HFFc6 (cell line): Measurements from ENCODE around the gene MCU. TPM values are rescaled to one million over a fixed set of nuclear protein-coding genes. Genes with fewer than 3 reads are reported as not detected.

ENCODE experiments used
- DNase-seq: peaks from one replicate; pipeline ENCODE4 v3.0.0-alpha.2; 2018
- H3K27ac Mint-ChIP-seq: 2 replicates; pipeline ENCODE4 v1.8.0; 2020; ENCODE audit warnings: mild to moderate bottlenecking, mixed read lengths
- H3K27me3 Mint-ChIP-seq: 2 replicates; pipeline ENCODE4 v1.8.0; 2021; ENCODE audit warnings: mild to moderate bottlenecking, moderate library complexity, mixed read lengths; ENCODE audit not compliant: insufficient read depth
- H3K36me3 Mint-ChIP-seq: 2 replicates; pipeline ENCODE4 v1.8.0; 2021; ENCODE audit warnings: low read depth, mixed read lengths
- H3K4me1 Mint-ChIP-seq: 2 replicates; pipeline ENCODE4 v1.8.0; 2020; ENCODE audit warnings: low read depth, mixed read lengths
- H3K4me3 Mint-ChIP-seq: 2 replicates; pipeline ENCODE4 v1.8.0; 2020; ENCODE audit warnings: mild to moderate bottlenecking, moderate library complexity, mixed read lengths
- H3K9me3 Mint-ChIP-seq: 2 replicates; pipeline ENCODE4 v1.8.0; 2020; ENCODE audit warnings: mild to moderate bottlenecking, mixed read lengths
- total RNA-seq, 6 experiments: library from RNA; stranded (reverse); fragmentation: NEBNext Ultra II Directional; extraction: Animal tissue kit (Norgen Biotek cat#: 25700); gene quantifications; 2 replicates in 1 of 6; 3 replicates in 5 of 6; pipeline ENCODE4 v1.2.3, GENCODE V29; 2021
- TF ChIP-seq, protein P1 (sequence below): fragments of 200-600 bp; sonication (generic); IDR thresholded peaks from 2 replicates; pipeline ENCODE4 v1.5.0; 2021; ENCODE audit warnings: antibody characterized with exemption, mild to moderate bottlenecking

MCU gene
- total RNA-seq, 6 experiments from 2014 or later = 28.3 to 36.2 (median 32.3) TPM

DNA sequence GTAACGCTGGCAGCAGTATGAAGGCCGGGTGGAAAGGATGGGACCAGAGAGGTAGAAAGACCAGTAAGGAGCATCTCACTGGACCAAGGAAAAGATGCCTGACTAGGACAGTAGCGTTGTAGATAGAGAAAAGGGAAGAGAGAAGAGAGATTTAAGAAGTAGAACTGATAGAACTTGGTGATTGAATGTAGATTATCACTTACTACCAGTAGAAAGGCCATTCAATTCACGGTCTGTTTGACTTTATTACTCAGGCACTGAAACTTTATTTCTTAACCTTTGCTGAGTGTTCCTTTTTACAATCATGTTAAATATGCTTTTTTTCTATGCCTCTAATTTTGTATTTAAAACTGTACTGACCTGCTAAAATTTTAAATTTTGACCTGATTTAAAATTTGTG is 12.2 kb downstream of the MCU start:
- Mint-ChIP-seq H3K27me3 (no peaks in the 10 kb centered on the region), H3K4me3 (no peak overlapping the region), H3K9me3 (no peaks in the 10 kb centered on the region), H3K4me1 (peaks cover 31% of the 10 kb centered on the region), H3K27ac (no peak overlapping the region; the same call in 1 of the 2 replicates), H3K36me3 (no peaks in the 10 kb centered on the region)
- no peak for DNase-seq
- TF ChIP-seq, protein P1, sequence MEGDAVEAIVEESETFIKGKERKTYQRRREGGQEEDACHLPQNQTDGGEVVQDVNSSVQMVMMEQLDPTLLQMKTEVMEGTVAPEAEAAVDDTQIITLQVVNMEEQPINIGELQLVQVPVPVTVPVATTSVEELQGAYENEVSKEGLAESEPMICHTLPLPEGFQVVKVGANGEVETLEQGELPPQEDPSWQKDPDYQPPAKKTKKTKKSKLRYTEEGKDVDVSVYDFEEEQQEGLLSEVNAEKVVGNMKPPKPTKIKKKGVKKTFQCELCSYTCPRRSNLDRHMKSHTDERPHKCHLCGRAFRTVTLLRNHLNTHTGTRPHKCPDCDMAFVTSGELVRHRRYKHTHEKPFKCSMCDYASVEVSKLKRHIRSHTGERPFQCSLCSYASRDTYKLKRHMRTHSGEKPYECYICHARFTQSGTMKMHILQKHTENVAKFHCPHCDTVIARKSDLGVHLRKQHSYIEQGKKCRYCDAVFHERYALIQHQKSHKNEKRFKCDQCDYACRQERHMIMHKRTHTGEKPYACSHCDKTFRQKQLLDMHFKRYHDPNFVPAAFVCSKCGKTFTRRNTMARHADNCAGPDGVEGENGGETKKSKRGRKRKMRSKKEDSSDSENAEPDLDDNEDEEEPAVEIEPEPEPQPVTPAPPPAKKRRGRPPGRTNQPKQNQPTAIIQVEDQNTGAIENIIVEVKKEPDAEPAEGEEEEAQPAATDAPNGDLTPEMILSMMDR = no peak

DNA sequence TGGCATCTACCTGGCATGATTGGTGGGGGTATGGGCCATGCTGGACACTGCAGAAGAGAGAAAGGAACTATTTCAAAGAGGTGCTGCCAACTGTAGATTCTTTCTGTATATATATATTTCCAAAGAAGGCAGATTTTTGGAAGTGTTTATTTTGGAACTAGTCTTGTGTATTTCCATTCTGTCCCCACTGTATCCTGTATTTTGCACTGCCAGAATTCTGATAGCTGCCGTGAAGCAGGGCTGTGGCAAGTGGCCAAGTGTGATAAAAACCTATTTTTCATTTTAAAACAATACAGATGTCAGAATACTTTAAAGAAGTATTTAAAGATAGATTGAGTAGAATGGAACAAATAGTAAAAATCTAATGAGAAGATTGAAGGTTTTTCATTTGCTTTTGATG is 17.1 kb downstream of the MCU start:
- no peak for DNase-seq
- TF ChIP-seq, protein P1 = no peak
- H3K36me3 Mint-ChIP-seq = no peaks in the 10 kb centered on the region
- no peak overlapping the region for H3K27ac Mint-ChIP-seq
- H3K4me3 Mint-ChIP-seq = no peak overlapping the region
- peaks cover 42% of the 10 kb centered on the region for H3K4me1 Mint-ChIP-seq
- no peaks in the 10 kb centered on the region for H3K9me3 Mint-ChIP-seq
- H3K27me3 Mint-ChIP-seq = no peaks in the 10 kb centered on the region

DNA sequence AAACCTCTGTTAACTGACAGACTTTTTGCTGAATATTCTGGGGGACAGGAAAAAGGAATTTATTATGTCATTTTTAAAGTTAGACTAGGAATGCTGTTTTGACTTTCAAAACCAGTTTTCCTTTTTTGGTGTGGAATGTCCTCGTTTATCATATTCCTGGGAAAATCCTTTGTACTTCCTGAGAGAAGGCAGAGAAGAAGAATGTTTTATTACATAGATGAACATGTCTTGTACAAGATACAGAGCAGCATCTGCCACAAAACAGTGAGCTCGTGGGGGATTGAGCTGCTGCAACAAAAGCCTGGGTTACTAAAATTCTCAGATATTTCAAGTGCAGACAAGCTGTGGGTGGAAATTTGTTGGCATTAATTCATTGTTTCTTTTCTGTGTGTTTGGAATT is 20.2 kb downstream of the MCU start:
- H3K36me3 Mint-ChIP-seq = peaks cover 15% of the 10 kb centered on the region; the same call in 1 of the 2 replicates
- DNase-seq = no peak
- H3K9me3 Mint-ChIP-seq = no peaks in the 10 kb centered on the region
- TF ChIP-seq, protein P1 = no peak
- peaks cover 41% of the 10 kb centered on the region for H3K4me1 Mint-ChIP-seq
- H3K4me3 Mint-ChIP-seq = peak overlapping the region; percentile 16; the same call in 1 of the 2 replicates
- no peaks in the 10 kb centered on the region for H3K27me3 Mint-ChIP-seq
- peak overlapping the region; percentile 60 for H3K27ac Mint-ChIP-seq

DNA sequence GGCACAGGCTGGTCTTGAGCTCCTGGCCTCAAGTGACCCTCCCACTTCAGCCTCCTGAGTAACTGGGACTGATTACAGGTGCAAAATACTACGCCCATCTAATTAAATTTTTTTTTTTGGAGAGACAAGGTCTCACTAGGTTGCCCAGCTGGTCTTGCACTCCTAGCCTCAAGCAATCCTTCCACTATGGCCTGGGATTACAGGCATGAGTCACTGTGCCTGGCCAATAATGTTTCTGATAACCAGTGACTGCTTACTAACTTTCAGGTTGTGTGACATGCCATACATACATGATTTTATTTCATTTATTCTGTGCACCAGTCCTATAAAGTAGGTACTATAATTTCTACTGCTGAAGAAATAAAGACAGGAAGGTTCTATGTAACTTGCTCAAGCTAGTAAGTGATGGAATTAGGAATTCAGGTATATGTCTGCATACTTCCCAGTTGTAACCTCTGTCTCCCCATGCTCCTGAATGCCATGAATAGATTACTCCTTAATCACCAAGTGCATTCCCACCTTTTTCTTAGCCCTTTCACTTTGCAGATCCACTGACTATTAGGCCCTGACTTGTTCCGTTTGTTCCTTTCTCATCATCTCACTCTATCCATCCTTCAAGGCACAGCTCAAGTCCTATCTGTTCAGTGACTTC is 28.1 kb downstream of the MCU start:
- Mint-ChIP-seq H3K27me3 (no peaks in the 10 kb centered on the region), H3K4me1 (peaks cover 33% of the 10 kb centered on the region), H3K9me3 (no peaks in the 10 kb centered on the region), H3K4me3 (no peak overlapping the region), H3K36me3 (peaks cover 25% of the 10 kb centered on the region), H3K27ac (no peak overlapping the region; the same call in 1 of the 2 replicates)
- TF ChIP-seq, protein P1 = no peak
- DNase-seq = no peak

DNA sequence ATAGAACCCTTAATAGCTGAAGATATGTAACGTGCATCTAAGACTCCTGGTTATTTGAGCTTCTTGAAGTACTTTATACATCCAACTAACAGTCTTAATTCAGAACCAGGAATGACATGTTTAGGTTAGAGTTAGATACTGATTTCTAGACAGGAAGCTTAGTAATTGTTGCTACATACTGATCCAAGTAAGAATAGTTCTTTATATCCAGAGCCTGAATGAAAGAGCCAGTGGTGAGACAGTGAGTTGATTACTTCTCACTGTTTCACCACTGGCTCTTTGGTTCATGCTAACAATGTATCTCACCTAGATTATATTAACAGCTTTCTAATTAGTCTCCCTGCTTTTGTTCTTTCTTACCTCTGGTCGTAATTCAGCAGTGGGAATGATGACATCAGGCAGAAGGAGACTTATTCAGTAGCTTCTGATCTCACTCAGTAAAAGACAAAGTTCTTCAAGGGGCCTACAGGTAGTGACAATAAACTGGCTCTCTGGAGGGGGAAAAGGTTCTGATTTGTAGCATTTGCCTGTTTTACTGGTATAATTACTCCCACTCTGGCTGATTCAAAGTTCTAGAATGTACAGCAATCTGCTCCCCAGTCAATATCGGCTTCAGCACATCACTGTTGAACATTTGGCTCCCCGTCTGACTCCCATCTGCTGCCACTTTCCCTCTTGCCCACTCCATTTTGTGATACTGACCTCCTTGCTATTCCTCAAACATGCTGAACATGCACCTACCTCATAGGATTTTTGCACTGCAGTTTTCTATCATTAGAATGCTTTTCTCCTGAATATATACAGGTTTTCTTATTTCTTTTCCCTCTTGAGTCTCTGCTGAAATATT is 29.1 kb downstream of the MCU start:
- H3K4me1 Mint-ChIP-seq = peaks cover 35% of the 10 kb centered on the region
- DNase-seq = no peak
- TF ChIP-seq, protein P1 = no peak
- H3K27me3 Mint-ChIP-seq = no peaks in the 10 kb centered on the region
- no peaks in the 10 kb centered on the region for H3K9me3 Mint-ChIP-seq
- peaks cover 18% of the 10 kb centered on the region for H3K36me3 Mint-ChIP-seq
- peak overlapping the region; percentile 18 for H3K27ac Mint-ChIP-seq
- no peak overlapping the region for H3K4me3 Mint-ChIP-seq
